Cardiac muscle cell (in vitro differentiated cells and primary cell): Measurements from ENCODE around the gene PRADC1. TPM values are rescaled to one million over a fixed set of nuclear protein-coding genes. Genes with fewer than 3 reads are reported as not detected.

ENCODE experiments used
- DNase-seq, 2 donors: peaks; one replicate each; pipeline versions ENCODE4 v3.0.0 to v3.0.0-alpha.2; 2010 to 2017; ENCODE audit warnings: low read depth in 1 of 2, low spot score in 1 of 2
- H3K27ac ChIP-seq: fragments of 200-600 bp; sonication (generic); 2 replicates; pipeline ENCODE4 v1.5.1; 2016
- H3K27me3 ChIP-seq: fragments of 200-600 bp; sonication (generic); 2 replicates; pipeline ENCODE4 v1.6.0; 2016; ENCODE audit warnings: control low read depth
- H3K36me3 ChIP-seq: fragments of 200-600 bp; sonication (generic); 2 replicates; pipeline ENCODE4 v1.5.1; 2016; ENCODE audit warnings: control low read depth
- H3K4me1 ChIP-seq: fragments of 200-600 bp; sonication (generic); 2 replicates; pipeline ENCODE4 v1.8.1; 2017; ENCODE audit warnings: low read depth, mild to moderate bottlenecking, mixed run types
- H3K4me3 ChIP-seq: fragments of 200-600 bp; sonication (generic); 2 replicates; pipeline ENCODE4 v1.5.1; 2016; ENCODE audit warnings: mild to moderate bottlenecking
- H3K9me3 ChIP-seq: fragments of 200-600 bp; sonication (generic); 2 replicates; pipeline ENCODE4 v1.5.1; 2017; ENCODE audit warnings: low read depth, mild to moderate bottlenecking, control low read depth
- polyA plus RNA-seq: library from polyadenylated mRNA; unstranded; fragments of >200 nt; fragmentation: Nextera tagmentation; extraction: Ambion mirVana; gene quantifications from 2 replicates; pipeline ENCODE4 v1.2.1, GENCODE V29; 2016
- total RNA-seq: library from RNA; depleted of rRNA; stranded (reverse); fragments of >200 nt; gene quantifications from 2 replicates; pipeline ENCODE4 v1.2.3, GENCODE V29; 2016
- TF ChIP-seq, protein P1 (sequence below): IDR thresholded peaks from 2 replicates; pipeline ENCODE4 v1.5.1; 2012; ENCODE audit warnings: low read depth, mild to moderate bottlenecking, low read length

PRADC1 gene
- total and polyA plus RNA-seq, 2 experiments from 2014 or later: 42.6 to 99.8 TPM

DNA sequence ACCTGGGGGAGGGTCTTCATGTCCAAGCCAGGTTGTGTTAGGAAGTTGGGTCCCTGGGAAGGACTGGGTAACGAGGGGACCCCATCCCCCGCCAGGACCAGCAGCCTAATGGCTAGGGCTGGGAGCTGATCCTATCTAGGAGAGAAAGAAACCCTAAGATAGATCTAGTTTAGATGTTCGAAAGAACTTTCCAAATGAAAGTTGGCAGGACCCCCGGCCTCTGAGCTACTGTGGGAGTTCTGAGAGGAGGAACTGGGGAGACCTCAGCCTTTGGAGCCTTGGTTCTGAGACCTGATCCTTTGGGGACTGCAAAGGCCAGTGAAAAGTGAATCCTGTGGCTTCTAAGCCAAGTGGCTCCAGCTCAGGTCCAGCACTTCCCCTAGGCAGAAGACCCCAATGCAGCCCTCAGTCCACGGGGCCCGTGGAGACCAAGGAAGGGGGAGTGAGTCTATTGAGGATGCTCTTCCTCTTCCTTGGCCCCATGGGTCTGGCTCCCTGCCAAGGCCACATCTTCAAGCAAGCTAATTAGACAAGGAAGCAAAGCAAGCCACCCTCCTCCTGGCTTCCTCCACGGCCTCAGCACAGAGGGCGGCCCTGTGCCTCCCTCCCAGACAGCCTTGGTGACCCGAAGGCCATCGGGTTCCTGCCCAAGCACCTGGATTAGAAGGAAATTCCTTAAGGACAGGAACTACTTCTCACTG is 24.5 kb upstream of the PRADC1 start:
- Histone ChIP-seq H3K27ac (no peak overlapping the region), H3K4me1 (no peaks in the 10 kb centered on the region), H3K4me3 (no peak overlapping the region), H3K9me3 (no peaks in the 10 kb centered on the region), H3K27me3 (no peaks in the 10 kb centered on the region), H3K36me3 (peaks cover 17% of the 10 kb centered on the region)
- TF ChIP-seq, protein P1, sequence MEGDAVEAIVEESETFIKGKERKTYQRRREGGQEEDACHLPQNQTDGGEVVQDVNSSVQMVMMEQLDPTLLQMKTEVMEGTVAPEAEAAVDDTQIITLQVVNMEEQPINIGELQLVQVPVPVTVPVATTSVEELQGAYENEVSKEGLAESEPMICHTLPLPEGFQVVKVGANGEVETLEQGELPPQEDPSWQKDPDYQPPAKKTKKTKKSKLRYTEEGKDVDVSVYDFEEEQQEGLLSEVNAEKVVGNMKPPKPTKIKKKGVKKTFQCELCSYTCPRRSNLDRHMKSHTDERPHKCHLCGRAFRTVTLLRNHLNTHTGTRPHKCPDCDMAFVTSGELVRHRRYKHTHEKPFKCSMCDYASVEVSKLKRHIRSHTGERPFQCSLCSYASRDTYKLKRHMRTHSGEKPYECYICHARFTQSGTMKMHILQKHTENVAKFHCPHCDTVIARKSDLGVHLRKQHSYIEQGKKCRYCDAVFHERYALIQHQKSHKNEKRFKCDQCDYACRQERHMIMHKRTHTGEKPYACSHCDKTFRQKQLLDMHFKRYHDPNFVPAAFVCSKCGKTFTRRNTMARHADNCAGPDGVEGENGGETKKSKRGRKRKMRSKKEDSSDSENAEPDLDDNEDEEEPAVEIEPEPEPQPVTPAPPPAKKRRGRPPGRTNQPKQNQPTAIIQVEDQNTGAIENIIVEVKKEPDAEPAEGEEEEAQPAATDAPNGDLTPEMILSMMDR: no peak
- DNase-seq: no peak

- no peak for DNase-seq
- Histone ChIP-seq H3K4me1 (no peaks in the 10 kb centered on the region), H3K27ac (no peak overlapping the region), H3K36me3 (peaks cover 19% of the 10 kb centered on the region), H3K27me3 (no peaks in the 10 kb centered on the region), H3K9me3 (no peaks in the 10 kb centered on the region), H3K4me3 (no peak overlapping the region)
- TF ChIP-seq, protein P1: no peak
Measured at GRCh38 chr2:73257021-73257420, 24.0 kb upstream of the PRADC1 start.

DNA sequence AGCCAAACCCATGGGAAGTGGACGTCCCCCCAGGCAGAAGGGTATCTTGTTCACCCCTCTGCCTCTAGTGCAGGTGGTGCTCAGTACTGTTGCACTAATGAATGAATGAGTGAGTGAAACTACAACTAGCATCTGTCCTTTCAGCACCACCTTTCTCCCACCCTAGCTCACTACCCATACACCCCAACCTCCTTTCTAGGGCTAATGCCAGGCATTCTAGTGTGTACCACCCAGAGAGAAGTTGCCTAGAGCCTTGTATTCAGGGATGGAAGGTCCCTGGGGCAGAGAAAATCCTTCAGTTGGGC is 23.5 kb upstream of the PRADC1 start:
- DNase-seq: no peak
- no peak overlapping the region for H3K27ac ChIP-seq

GRCh38 chr2:73255907-73256617 is 23.0 kb upstream of the PRADC1 start:
- peaks cover 20% of the 10 kb centered on the region for H3K36me3 ChIP-seq
- H3K4me1 ChIP-seq: no peaks in the 10 kb centered on the region
- no peak overlapping the region for H3K4me3 ChIP-seq
- no peaks in the 10 kb centered on the region for H3K27me3 ChIP-seq
- DNase-seq: no peak
- H3K27ac ChIP-seq: no peak overlapping the region
- TF ChIP-seq, protein P1: no peak
- H3K9me3 ChIP-seq: no peaks in the 10 kb centered on the region

More for the DNA sequence above, 23.5 kb upstream of the PRADC1 start:
- Histone ChIP-seq H3K27me3 (no peaks in the 10 kb centered on the region), H3K9me3 (no peaks in the 10 kb centered on the region), H3K4me3 (no peak overlapping the region), H3K36me3 (peaks cover 19% of the 10 kb centered on the region), H3K4me1 (no peaks in the 10 kb centered on the region)
- TF ChIP-seq, protein P1: no peak

GRCh38 chr2:73255007-73255644 is 22.1 kb upstream of the PRADC1 start:
- Histone ChIP-seq H3K27me3 (no peaks in the 10 kb centered on the region), H3K27ac (no peak overlapping the region), H3K4me3 (no peak overlapping the region), H3K9me3 (no peaks in the 10 kb centered on the region), H3K4me1 (no peaks in the 10 kb centered on the region), H3K36me3 (peaks cover 30% of the 10 kb centered on the region)
- DNase-seq: no peak
- TF ChIP-seq, protein P1: no peak
